CD4-positive, alpha-beta memory T cell (primary cell): ENCODE data around the gene DNAH9. TPM values are rescaled to one million over a fixed set of nuclear protein-coding genes. Genes with fewer than 3 reads are reported as not detected.

Experiments used
- CTCF ChIA-PET: fragments of 350-600 bp; sonication (Branson Sonifier 250); formaldehyde crosslinking; loops from one replicate; lab custom pipeline; 2021; ENCODE audit warnings: inconsistent platforms; ENCODE audit not compliant: partially characterized antibody; lab: Charles Lee
- POLR2A ChIA-PET: fragments of 350-600 bp; sonication (Branson Sonifier 250); formaldehyde crosslinking; loops from one replicate; lab custom pipeline; 2021; ENCODE audit not compliant: partially characterized antibody; lab: Charles Lee
- DNase-seq, 5 donors: peaks; one replicate each; pipeline versions ENCODE4 v3.0.0 to v3.0.0-alpha.2; 2020 to 2022; ENCODE audit warnings: mixed read lengths in 1 of 5
- H3K27ac ChIP-seq: one replicate; pipeline ENCODE4 v1.7.0; 2013; ENCODE audit warnings: low read depth, low read length
- H3K27me3 ChIP-seq: 2 replicates; pipeline ENCODE4 v1.7.0; 2013; ENCODE audit warnings: mild to moderate bottlenecking, low read length, moderate library complexity; ENCODE audit not compliant: insufficient read depth
- H3K36me3 ChIP-seq: 2 replicates; pipeline ENCODE4 v1.7.0; 2013; ENCODE audit warnings: mild to moderate bottlenecking, low read length, moderate library complexity; ENCODE audit not compliant: insufficient read depth
- H3K4me1 ChIP-seq: 2 replicates; pipeline ENCODE4 v1.7.0; 2013; ENCODE audit warnings: mild to moderate bottlenecking, low read length, moderate library complexity; ENCODE audit not compliant: insufficient read depth
- H3K4me3 ChIP-seq, 2 donors: one replicate each; pipeline ENCODE4 v1.7.0; 2013; ENCODE audit warnings: low read length in 2 of 2, mild to moderate bottlenecking in 1 of 2
- H3K9me3 ChIP-seq, 2 donors: one replicate each; pipeline ENCODE4 v1.7.0; 2013; ENCODE audit warnings: low read length in 2 of 2, control low read depth in 1 of 2; ENCODE audit not compliant: control insufficient read depth in 1 of 2
- H3K27ac Mint-ChIP-seq, 7 donors: one replicate each; pipeline ENCODE4 v1.8.0; 2020 to 2021; ENCODE audit warnings: mixed read lengths in 7 of 7, mild to moderate bottlenecking in 6 of 7, inconsistent platforms in 3 of 7, moderate library complexity in 3 of 7
- H3K27me3 Mint-ChIP-seq, 2 donors: one replicate each; pipeline ENCODE4 v1.8.0; 2020 to 2021; ENCODE audit warnings: mixed read lengths in 2 of 2
- H3K36me3 Mint-ChIP-seq, 2 donors: one replicate each; pipeline ENCODE4 v1.8.0; 2020 to 2021; ENCODE audit warnings: mixed read lengths in 2 of 2, inconsistent platforms in 1 of 2, mild to moderate bottlenecking in 1 of 2
- H3K4me1 Mint-ChIP-seq, 4 donors: one replicate each; pipeline ENCODE4 v1.8.0; 2020 to 2021; ENCODE audit warnings: mixed read lengths in 4 of 4, mild to moderate bottlenecking in 1 of 4
- H3K4me3 Mint-ChIP-seq, 8 donors: one replicate each; pipeline ENCODE4 v1.8.0; 2020 to 2021; ENCODE audit warnings: mixed read lengths in 8 of 8, mild to moderate bottlenecking in 7 of 8, moderate library complexity in 6 of 8, inconsistent platforms in 3 of 8
- H3K9me3 Mint-ChIP-seq, 8 donors: one replicate each; pipeline ENCODE4 v1.8.0; 2020 to 2021; ENCODE audit warnings: mixed read lengths in 8 of 8, mild to moderate bottlenecking in 5 of 8, inconsistent platforms in 3 of 8, moderate library complexity in 1 of 8
- intact Hi-C: fragments of 100-400 bp; cut with micrococcal nuclease; formaldehyde crosslinking; loops from one replicate; pipeline ENCODE4 v1.15.1; 2023
- polyA plus RNA-seq, 2 donors: library from polyadenylated mRNA; unstranded; fragments of 300-500 nt; fragmentation: Illumina TruSeq; gene quantifications; one replicate each; pipeline ENCODE4 v1.2.3, GENCODE V29; 2021
- total RNA-seq, 2 experiments: library from RNA; stranded (reverse); gene quantifications; one replicate each; pipeline ENCODE4 v1.2.3, GENCODE V29; 2021

DNAH9 gene
- total and polyA plus RNA-seq, 4 experiments from 2014 or later, result not detected

DNA sequence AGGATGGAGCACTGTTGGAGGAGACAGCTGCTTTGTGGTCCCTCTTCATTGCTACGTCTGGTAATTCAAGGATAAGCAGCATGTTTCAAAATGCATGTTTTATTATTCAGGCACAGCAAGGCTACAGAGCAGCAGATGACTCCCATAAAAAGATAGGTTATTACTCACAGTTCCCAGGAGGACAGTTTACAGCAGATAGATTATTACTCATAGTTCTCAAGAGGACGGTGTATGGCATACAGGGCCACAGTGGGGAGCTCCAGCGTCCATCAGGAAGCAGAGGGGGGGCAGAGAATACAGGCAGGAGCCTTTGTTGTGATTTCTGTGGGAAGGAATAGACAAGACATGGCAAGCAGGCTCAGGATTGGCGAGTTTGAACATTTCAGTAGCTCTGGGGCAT, 72.9 kb downstream of the DNAH9 start:
- no peaks in the 10 kb centered on the region for H3K4me1 ChIP-seq
- H3K27me3 ChIP-seq, result no peaks in the 10 kb centered on the region
- peaks cover 0 to 7% (median 2%) of the 10 kb centered on the region in 8 donors for H3K9me3 Mint-ChIP-seq
- H3K9me3 ChIP-seq, result no peaks in the 10 kb centered on the region
- ChIA-PET CTCF (interaction anchor here (1.2 kb wide), 2 partner anchors 26 to 28 kb away, joined by 3 read pairs; no protein-coding TSS in a partner anchor), POLR2A (no interaction called here)
- H3K36me3 ChIP-seq, result no peaks in the 10 kb centered on the region
- H3K27ac Mint-ChIP-seq, result no peak overlapping the region
- no peak overlapping the region for H3K27ac ChIP-seq
- no peak overlapping the region for H3K4me3 ChIP-seq
- H3K4me1 Mint-ChIP-seq, result no peaks in the 10 kb centered on the region
- no peaks in the 10 kb centered on the region for H3K27me3 Mint-ChIP-seq
- H3K4me3 Mint-ChIP-seq, result no peak overlapping the region
- intact Hi-C loops, result no loop called here
- DNase-seq, result no peak
- no peaks in the 10 kb centered on the region for H3K36me3 Mint-ChIP-seq

DNA sequence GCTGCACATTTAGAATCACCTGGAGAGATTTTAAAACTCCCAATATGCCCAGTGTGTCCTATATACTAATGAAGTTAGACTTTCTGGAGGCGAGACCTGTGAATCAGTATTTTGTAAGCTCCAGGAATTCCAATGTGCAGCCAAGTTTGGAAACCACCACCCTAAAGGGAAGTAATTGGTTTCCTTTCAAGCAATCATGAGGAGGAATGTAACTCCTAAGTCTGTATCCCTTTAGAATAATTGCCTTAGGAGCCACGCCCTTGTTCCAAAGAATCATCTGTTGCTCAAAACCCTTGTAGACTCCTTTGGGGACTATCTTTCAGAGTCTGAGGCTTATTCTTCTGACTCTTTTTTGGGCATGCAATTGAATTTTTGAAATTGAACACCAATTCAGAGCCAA, 84.4 kb downstream of the DNAH9 start:
- Mint-ChIP-seq H3K27ac (no peak overlapping the region), H3K4me1 (no peaks in the 10 kb centered on the region), H3K36me3 (no peaks in the 10 kb centered on the region), H3K27me3 (peaks cover 0 to 2% of the 10 kb centered on the region in 2 donors), H3K4me3 (no peak overlapping the region), H3K9me3 (peaks cover 0 to 6% (median 2%) of the 10 kb centered on the region in 8 donors)
- POLR2A ChIA-PET, result no interaction called here
- Histone ChIP-seq H3K4me3 (no peak overlapping the region), H3K27me3 (no peaks in the 10 kb centered on the region), H3K4me1 (no peaks in the 10 kb centered on the region), H3K27ac (no peak overlapping the region), H3K36me3 (no peaks in the 10 kb centered on the region), H3K9me3 (no peaks in the 10 kb centered on the region)
- no peak for DNase-seq
- CTCF ChIA-PET, result no interaction called here
- intact Hi-C loops, result no loop called here

DNA sequence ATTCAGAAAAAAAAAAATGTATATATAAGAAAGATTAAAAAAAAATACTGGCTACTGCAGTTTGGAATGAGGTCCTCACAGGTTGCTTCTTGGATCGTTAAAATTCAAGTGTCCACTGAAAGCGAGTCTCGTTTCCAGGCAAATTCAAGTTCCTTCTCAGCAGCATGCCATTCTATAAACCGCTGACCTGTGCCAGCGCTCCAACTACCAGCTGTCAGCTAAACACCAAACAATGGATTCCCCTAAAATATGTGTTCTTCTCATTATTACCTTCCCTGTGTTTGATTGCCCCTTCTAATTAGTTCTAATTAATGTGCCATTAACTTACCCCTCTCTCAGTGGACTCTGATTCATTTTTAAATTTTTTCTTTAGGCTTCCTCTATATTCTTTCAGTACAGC, 92.4 kb downstream of the DNAH9 start:
- Mint-ChIP-seq H3K4me3 (no peak overlapping the region), H3K27ac (no peak overlapping the region), H3K4me1 (no peaks in the 10 kb centered on the region), H3K36me3 (no peaks in the 10 kb centered on the region), H3K9me3 (peaks cover 0 to 2% (median 0%) of the 10 kb centered on the region in 8 donors), H3K27me3 (no peaks in the 10 kb centered on the region)
- CTCF ChIA-PET, result no interaction called here
- Histone ChIP-seq H3K27ac (no peak overlapping the region), H3K9me3 (no peaks in the 10 kb centered on the region), H3K36me3 (no peaks in the 10 kb centered on the region), H3K4me3 (no peak overlapping the region), H3K4me1 (no peaks in the 10 kb centered on the region), H3K27me3 (no peaks in the 10 kb centered on the region)
- intact Hi-C loops, result no loop called here
- POLR2A ChIA-PET, result no interaction called here
- DNase-seq, result no peak

DNA sequence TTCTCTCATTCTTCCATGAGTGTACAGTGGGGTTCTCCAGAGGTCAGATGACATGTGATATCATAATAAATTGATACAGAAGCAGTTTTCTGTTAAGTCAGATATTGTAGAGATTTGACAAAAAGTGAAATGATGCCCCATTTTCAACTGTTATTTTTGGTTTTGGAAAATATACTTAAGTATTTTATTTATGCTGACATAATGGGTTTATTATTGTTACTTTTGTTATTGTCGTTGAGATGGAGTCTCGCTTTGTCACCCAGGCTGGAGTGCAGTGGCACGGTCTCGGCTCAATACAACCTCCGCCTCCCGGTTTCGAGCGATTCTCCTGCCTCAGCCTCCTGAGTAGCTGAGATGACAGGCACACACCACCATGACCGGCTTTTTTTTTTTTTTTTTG, 94.4 kb downstream of the DNAH9 start:
- no peak for DNase-seq
- H3K27ac Mint-ChIP-seq, result no peak overlapping the region
- Histone ChIP-seq H3K27me3 (no peaks in the 10 kb centered on the region), H3K9me3 (no peaks in the 10 kb centered on the region), H3K4me3 (no peak overlapping the region), H3K4me1 (no peaks in the 10 kb centered on the region), H3K27ac (no peak overlapping the region), H3K36me3 (no peaks in the 10 kb centered on the region)
- no peak overlapping the region for H3K4me3 Mint-ChIP-seq
- H3K27me3 Mint-ChIP-seq, result no peaks in the 10 kb centered on the region
- CTCF ChIA-PET, result no interaction called here
- POLR2A ChIA-PET, result no interaction called here
- no peaks in the 10 kb centered on the region for H3K36me3 Mint-ChIP-seq
- H3K9me3 Mint-ChIP-seq, result peaks cover 0 to 2% (median 0%) of the 10 kb centered on the region in 8 donors
- no peaks in the 10 kb centered on the region for H3K4me1 Mint-ChIP-seq
- intact Hi-C loops, result no loop called here

DNA sequence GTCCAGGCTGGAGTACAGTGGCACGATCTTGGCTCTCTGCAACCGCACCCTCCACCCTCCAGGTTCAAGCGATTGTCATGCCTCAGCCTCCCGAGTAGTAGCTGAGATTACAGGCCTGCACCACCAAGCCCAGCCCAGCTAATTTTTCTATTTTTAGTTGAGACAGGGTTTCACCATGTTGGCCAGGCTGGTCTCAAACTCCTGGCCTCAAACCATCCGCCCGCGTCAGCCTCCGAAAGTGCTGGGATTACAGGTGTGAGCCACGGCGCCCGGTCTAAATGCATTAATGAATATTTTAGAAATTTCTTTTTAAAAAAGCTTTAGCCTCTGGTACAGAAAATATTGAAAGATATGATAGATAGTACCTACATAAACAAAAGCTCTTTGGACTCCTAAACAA, 95.0 kb downstream of the DNAH9 start:
- no peaks in the 10 kb centered on the region for H3K4me1 Mint-ChIP-seq
- no peaks in the 10 kb centered on the region for H3K27me3 ChIP-seq
- intact Hi-C loops, result no loop called here
- no peaks in the 10 kb centered on the region for H3K27me3 Mint-ChIP-seq
- CTCF ChIA-PET, result no interaction called here
- H3K4me1 ChIP-seq, result no peaks in the 10 kb centered on the region
- no peak overlapping the region for H3K4me3 ChIP-seq
- H3K9me3 Mint-ChIP-seq, result peaks cover 0 to 2% (median 0%) of the 10 kb centered on the region in 8 donors
- H3K36me3 Mint-ChIP-seq, result no peaks in the 10 kb centered on the region
- no peak overlapping the region for H3K27ac ChIP-seq
- no peak overlapping the region for H3K4me3 Mint-ChIP-seq
- H3K36me3 ChIP-seq, result no peaks in the 10 kb centered on the region
- H3K27ac Mint-ChIP-seq, result no peak overlapping the region
- POLR2A ChIA-PET, result no interaction called here
- H3K9me3 ChIP-seq, result no peaks in the 10 kb centered on the region
- DNase-seq, result no peak

DNA sequence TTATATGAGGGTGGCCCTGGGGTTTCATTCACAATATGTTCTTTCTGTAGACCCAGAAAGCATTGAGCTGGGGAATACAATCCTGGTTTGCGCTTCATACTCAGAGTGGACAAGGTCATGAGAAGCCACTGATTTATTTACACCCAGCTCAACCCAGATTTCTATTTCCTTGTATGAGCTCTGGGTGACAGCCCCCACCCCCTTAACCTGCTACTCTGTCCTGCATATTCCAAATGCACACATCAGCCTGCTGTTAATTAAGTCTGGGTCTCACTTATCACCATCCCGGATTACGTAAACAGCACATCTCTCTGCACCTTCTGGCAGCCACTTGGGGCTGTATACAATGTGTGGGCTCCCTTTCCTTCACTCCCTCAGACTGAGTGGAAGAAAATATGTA, 102.4 kb downstream of the DNAH9 start:
- Histone ChIP-seq H3K9me3 (no peaks in the 10 kb centered on the region), H3K4me3 (no peak overlapping the region), H3K36me3 (no peaks in the 10 kb centered on the region), H3K27me3 (no peaks in the 10 kb centered on the region), H3K27ac (no peak overlapping the region), H3K4me1 (no peaks in the 10 kb centered on the region)
- H3K4me3 Mint-ChIP-seq, result no peak overlapping the region
- intact Hi-C loops, result no loop called here
- H3K27me3 Mint-ChIP-seq, result peaks cover 0 to 3% of the 10 kb centered on the region in 2 donors
- no peak overlapping the region for H3K27ac Mint-ChIP-seq
- H3K9me3 Mint-ChIP-seq, result peaks cover 2 to 11% (median 4%) of the 10 kb centered on the region in 8 donors
- H3K36me3 Mint-ChIP-seq, result no peaks in the 10 kb centered on the region
- no peak for DNase-seq
- ChIA-PET POLR2A (no interaction called here), CTCF (no interaction called here)
- peaks cover 0 to 3% (median 0%) of the 10 kb centered on the region in 4 donors for H3K4me1 Mint-ChIP-seq

DNA sequence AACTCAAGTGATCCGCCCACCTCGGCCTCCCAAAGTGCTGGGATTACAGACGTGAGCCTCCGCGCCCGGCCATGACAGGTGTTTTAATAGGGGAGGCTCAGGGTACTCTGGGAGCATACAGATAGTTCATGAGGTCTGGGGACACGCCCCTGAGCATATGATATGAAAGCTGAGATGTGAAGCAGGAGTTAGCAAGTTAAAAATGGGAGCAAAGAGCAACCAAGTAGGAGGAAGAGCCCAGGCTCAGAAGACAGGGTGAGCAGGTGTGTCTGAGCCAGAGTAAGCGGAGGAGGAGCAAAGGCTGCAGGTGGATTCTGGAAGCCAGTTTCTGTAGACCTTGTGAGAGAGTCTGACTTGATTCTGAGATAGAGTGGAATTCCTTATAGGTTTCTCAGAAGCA, 103.6 kb downstream of the DNAH9 start:
- H3K27me3 ChIP-seq, result no peaks in the 10 kb centered on the region
- H3K36me3 ChIP-seq, result no peaks in the 10 kb centered on the region
- peaks cover 0 to 3% (median 0%) of the 10 kb centered on the region in 4 donors for H3K4me1 Mint-ChIP-seq
- H3K27me3 Mint-ChIP-seq, result peaks cover 0 to 3% of the 10 kb centered on the region in 2 donors
- ChIA-PET POLR2A (no interaction called here), CTCF (no interaction called here)
- H3K36me3 Mint-ChIP-seq, result no peaks in the 10 kb centered on the region
- H3K4me3 ChIP-seq, result no peak overlapping the region
- intact Hi-C loops, result no loop called here
- H3K9me3 Mint-ChIP-seq, result peaks cover 2 to 11% (median 4%) of the 10 kb centered on the region in 8 donors
- no peak overlapping the region for H3K27ac ChIP-seq
- H3K4me1 ChIP-seq, result no peaks in the 10 kb centered on the region
- no peak overlapping the region for H3K4me3 Mint-ChIP-seq
- DNase-seq, result no peak
- H3K9me3 ChIP-seq, result no peaks in the 10 kb centered on the region
- no peak overlapping the region for H3K27ac Mint-ChIP-seq

DNA sequence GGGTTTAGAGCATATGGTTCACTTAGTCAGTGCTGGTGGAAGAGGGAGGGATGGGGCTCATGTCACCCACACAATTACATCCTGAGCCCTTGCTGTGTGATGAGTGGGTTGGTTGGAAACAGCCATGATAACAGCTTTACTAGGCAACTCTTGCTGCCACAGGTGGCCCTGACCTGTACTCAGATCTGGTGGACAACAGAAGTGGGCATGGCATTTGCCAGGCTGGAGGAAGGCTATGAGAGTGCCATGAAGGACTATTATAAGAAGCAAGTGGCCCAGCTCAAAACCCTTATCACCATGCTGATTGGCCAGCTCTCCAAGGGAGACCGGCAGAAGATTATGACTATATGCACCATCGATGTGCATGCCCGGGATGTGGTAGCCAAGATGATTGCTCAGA, 105.8 kb downstream of the DNAH9 start:
- H3K4me1 Mint-ChIP-seq, result peaks cover 0 to 3% (median 0%) of the 10 kb centered on the region in 4 donors

More for the DNA sequence above, 105.8 kb downstream of the DNAH9 start:
- H3K27ac ChIP-seq, result no peak overlapping the region
- H3K27ac Mint-ChIP-seq, result no peak overlapping the region
- no peak overlapping the region for H3K4me3 Mint-ChIP-seq
- POLR2A ChIA-PET, result no interaction called here
- peaks cover 0 to 3% of the 10 kb centered on the region in 2 donors for H3K27me3 Mint-ChIP-seq
- intact Hi-C loops, result no loop called here
- no peaks in the 10 kb centered on the region for H3K4me1 ChIP-seq
- no peaks in the 10 kb centered on the region for H3K36me3 Mint-ChIP-seq
- no peak overlapping the region for H3K4me3 ChIP-seq
- no peaks in the 10 kb centered on the region for H3K9me3 ChIP-seq
- H3K27me3 ChIP-seq, result no peaks in the 10 kb centered on the region
- no peaks in the 10 kb centered on the region for H3K36me3 ChIP-seq
- H3K9me3 Mint-ChIP-seq, result peaks cover 2 to 10% (median 4%) of the 10 kb centered on the region in 8 donors
- no peak for DNase-seq
- CTCF ChIA-PET, result no interaction called here
